NCI-H2107 treated with DMSO at 0.1 percent for 48 hours (cell line): ENCODE measurements around the gene ENO2.
A peak's percentile ranks its signal among the peaks of the same experiment; 100 is the strongest.
"Not testable (repeated sequence)": the region's sequence is repeated elsewhere in the genome, so short reads cannot be mapped to it uniquely, and the experiment has no call there.

Experiments
- DNase-seq: peaks from one replicate; lab custom pipeline; 2025; ENCODE audit not compliant: unreplicated experiment; lab: John Stamatoyannopoulos, UW

The ENO2 gene

DNA sequence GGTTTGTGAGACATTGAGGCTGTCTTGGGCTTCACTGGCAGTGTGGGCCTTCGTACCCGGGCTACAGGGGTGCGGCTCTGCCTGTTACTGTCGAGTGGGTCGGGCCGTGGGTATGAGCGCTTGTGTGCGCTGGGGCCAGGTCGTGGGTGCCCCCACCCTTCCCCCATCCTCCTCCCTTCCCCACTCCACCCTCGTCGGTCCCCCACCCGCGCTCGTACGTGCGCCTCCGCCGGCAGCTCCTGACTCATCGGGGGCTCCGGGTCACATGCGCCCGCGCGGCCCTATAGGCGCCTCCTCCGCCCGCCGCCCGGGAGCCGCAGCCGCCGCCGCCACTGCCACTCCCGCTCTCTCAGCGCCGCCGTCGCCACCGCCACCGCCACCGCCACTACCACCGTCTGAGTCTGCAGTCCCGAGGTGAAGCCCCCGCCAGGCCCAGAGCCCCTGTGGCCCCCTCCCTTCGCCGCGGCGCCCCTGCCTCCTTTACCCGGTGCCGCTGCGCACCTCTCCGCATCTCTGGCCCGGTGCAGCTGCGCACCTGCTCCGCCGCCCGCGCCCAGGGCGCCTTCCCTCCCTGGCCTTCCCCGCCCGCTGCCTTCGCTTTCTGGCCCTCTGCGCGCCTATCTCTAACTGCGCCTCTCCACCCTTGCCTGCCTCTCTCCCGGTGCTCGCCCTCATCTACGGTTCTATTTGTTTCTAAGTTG lies at the start of gene ENO2:
ENO2 (plus strand) TSS at position 335 of the 701 bp plus-strand sequence. CDS start 1,253 bp downstream, outside the sequence.
- peak; percentile 44 for DNase-seq

DNA sequence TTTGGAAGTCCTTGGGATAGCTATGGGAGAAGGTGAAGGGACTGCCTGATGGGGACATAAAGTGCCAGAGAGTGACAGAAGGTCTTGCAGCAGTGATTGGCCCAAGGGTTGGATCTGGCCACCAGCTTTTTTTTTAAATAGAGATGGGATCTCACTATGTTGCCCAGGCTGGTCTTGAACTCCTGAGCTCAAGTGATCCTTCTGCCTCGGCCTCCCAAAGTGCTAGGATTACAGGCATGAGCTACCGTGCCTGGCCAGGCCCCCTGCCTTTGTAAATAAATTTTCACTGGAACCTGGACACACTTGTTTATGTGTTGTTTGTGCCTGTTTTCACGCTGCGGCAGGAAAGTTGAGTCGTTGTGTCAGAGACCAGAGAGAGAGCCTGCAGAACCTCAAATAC lies 49.1 kb upstream of the ENO2 start:
- DNase-seq = not testable (repeated sequence)

DNA sequence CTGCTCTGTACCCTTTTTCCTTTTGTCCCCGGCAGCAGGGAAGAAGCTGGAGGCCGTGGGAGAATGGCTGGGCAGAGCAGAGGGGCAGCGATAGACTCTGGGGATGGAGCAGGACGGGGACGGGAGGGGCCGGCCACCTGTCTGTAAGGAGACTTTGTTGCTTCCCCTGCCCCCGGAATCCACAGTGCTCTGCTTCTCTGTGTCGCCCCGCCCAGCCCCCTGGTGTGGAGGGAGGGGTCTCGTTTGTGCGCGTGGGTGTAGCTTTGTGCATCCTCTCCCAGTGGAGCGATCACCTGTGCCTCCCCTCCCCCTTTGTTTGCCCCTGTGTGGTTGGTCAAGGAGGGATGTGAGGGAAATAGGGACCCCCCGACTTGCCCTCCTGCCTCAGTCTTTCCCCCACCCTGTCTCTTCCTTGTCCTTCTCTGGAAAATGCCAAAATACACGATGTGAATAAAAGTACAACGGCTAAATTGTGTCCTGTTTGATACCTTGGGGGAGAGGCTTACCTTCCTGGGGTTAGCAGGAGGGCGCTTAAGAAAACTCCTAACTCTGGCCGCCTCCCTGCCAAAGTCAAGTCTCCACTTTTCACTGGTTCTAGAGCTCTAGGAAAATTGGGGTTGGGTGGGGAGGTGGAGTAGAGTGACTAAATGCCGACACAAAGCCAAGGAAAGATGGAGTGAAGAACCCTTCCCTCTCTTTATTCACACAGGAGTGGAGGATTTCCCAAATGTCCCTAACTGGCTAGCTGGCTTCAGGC lies 48.0 kb upstream of the ENO2 start:
- no peak for DNase-seq

DNA sequence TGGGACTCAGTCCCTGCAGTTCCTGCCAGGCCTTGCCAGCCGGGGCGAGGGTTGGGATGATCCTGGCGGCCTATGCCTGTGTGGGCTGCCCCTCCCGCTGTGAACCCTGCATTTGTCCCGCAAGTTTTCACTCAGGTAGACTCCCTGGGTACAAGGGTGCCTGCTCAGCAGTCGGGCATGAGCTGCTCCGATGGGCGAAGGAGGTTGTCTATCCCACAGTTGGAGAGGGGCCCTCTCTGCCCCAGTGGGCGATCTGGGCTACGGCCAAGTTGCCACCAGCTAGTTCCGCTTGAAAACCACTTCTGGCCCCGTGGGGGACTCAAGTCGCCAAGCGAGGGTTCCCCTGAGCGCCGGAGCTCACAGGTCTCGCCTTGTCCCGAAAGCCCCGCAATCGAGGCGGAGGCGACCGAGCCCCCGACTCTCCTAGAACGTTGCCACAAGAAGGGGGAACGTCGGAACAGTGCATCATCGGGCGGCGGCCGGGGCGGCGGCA lies 47.4 kb upstream of the ENO2 start:
- no peak for DNase-seq

DNA sequence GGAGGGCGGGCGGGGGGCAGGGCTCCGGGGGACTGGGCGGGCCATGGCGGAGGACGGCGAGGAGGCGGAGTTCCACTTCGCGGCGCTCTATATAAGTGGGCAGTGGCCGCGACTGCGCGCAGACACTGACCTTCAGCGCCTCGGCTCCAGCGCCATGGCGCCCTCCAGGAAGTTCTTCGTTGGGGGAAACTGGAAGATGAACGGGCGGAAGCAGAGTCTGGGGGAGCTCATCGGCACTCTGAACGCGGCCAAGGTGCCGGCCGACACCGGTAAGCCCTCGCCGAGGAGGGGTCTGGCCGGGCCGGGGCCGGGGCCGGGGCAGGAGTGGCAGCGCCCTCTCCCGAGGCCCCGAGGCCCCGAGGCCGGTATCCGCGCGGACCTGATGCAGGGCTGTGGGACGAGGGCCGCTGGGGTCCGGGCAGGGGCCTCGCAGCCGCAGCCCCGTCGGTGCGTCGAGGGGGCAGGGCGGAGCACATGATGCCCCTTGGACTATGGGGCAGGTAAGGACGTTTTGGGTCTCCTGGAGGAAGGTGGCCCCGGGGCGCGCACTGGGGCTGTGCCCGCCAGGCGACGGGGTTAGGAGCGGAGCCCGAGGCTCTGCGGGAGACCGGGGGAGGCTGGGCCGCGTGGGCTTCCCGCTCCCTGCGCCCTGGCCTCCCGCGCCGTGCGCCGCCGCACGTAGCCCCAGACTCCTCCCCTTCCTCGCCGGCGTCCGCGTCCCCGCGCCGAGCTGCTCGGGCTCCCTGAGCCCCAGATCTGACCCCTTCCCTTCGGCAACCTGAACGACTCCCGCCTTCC lies 46.8 kb upstream of the ENO2 start, which contains the start of gene TPI1:
TPI1 (plus strand) TSS at position 119 of the 798 bp plus-strand sequence; CDS start at position 155, 36 bp downstream.
- DNase-seq = peak; percentile 64

DNA sequence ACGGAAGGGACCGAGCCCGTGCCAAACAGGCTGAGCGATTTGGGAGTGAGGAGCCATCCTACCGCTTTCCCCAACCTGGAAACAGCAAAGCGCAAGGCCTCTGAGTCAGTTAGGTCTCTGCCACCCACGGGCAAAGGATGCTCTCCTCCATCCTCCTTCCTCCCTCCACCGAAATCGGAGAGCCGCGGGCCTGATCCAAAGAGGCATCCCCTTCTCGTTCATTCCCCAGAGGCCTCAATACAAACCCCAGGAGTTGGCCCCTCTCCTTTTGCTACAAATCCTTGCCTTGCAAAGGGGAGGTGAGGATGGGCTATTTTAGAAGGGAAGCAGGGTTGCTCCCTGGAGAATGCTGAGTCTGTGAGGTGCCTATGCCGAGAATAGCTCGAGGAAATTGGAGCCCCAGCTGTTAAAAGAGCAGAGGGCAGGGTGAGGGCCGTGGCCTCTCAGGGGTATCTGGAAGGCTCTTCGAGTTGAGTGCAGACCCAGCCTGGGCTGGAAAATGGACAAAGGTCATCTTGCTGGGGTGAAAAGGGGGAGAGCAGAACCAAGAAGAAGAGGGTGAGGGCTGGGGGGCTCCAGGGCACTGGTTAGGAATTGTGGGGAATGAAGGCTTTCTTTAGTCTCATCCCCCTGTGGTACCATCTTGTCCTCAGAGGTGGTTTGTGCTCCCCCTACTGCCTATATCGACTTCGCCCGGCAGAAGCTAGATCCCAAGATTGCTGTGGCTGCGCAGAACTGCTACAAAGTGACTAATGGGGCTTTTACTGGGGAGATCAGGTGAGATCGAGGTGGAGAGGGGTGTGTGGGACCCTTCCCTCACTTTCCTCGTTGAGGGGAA lies 46.0 kb upstream of the ENO2 start:
- DNase-seq = peak; percentile 8

DNA sequence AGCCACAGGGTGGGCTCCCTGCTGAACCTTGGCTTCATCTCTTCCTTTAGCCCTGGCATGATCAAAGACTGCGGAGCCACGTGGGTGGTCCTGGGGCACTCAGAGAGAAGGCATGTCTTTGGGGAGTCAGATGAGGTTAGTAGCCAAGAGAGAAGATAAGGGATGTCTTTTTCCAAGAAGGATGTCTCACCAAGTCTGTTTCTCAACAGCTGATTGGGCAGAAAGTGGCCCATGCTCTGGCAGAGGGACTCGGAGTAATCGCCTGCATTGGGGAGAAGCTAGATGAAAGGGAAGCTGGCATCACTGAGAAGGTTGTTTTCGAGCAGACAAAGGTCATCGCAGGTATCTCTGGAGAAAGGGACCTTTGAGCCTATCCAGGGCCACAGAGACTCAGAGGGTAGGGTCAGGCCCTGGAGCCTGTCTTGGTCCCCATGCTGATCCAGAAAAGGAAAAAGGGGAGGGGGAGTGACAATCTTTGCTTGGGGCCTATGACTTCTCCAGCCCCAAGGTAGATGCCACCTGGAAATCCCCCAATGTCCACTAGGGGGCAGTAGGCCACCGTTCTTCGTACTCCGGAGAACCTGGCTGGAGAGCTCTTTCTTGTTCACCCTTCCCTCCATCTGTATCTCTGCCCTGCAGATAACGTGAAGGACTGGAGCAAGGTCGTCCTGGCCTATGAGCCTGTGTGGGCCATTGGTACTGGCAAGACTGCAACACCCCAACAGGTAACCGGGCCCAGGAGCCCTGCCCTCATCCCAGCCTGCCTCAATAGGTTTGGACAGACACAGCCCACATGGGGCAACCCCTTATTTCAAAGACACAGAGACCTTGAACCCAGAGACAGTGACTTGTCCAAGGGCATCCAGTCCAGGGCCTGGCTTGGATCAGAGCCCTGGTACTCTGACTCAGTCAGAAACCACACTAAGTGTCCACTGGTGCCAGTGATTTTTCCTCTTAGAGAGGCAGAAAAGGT lies 45.0 kb upstream of the ENO2 start:
- peak; percentile 77 for DNase-seq

DNA sequence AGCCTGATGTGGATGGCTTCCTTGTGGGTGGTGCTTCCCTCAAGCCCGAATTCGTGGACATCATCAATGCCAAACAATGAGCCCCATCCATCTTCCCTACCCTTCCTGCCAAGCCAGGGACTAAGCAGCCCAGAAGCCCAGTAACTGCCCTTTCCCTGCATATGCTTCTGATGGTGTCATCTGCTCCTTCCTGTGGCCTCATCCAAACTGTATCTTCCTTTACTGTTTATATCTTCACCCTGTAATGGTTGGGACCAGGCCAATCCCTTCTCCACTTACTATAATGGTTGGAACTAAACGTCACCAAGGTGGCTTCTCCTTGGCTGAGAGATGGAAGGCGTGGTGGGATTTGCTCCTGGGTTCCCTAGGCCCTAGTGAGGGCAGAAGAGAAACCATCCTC lies 44.1 kb upstream of the ENO2 start:
- DNase-seq = not testable (repeated sequence)

DNA sequence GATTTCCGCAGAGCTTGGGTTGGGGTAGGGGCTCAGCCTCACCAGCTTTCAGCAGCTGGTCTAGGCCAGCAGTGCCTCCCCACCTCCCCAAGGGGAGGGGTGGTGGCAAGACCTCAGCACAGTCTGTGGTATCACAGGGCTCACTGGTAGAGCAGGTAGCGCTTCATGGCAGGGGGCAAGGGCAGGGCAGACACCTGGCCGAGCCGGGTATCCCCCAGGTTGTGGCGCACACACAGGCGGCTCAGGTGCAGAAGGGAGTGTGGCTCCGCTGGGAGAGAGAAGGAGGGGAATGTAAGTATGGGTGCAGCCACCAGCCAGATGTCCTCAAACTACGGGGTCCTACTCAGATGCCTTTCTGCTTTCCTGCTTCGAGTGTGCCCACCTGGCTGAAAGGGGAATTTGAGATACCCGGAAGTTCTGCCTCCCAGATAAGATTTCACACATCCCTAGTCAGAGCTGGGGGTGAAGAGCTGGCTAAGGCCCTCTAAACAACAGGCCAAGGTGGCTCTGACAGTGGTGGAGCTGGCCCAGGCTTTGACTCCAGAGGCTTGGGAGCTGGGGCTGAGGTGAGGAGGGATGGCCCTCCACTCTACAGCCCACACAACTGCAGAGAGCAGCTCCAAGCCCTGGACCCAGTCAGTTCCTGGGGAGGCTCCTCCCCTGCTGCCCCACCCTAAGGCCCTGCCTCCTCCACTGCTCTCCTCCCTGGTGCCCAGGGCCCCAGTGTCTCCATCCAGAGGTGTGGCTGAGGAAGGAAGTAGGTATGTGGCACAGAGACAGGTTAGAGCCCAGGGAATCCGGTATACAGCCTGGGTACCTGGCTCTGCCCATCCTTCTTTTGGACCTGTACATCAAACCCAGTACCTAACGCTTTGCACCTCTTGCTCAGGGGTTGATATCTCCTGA lies 43.1 kb upstream of the ENO2 start:
- DNase-seq = peak; percentile 57

DNA sequence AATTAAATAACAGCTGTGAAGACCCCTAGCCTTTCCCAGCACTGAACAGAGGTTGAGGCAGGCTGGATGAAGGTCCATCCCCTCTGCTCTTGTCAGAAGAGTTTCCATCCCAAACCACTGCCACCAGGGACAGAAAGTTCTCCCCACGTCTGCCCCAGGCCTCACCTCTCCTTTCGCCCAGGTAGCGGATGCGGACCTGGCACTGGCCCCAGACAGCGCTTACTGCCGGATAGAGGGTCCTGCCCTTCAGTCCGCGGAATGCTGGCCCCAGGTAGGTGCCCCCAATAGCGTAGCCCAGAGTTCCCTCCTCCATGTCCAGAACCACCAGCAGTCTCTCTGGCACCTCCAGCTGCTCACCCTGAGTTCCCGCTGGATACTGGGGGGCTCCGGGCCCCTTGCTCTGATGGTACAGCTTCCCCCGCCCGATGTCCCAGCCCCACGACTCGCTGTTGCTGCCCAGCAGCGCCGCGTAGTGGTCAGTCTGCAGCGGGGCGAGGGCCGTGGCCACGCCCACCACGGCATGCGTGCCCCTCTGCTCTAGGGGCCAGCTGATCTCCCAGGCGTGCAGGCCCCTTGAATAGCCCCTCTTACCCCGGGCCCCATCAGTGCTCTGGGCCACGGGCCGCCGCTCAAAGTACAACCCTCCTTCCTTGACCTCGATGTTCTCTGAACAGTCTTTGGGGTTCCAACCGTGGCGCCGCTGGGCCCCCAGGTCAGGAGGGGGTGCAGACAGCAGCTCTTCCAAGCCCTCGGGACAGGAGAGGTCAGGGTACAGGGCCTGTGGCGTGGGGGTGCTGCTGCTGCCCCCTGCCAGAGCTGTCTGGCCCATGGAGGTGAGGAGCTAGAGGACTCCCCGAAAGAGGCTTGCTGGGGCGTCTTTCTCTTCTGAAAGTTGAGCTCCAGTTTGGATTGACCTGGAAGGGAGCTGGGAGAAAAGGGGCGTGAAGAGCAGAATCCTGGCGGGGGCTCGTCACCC lies 42.0 kb upstream of the ENO2 start:
- DNase-seq = peak; percentile 36

DNA sequence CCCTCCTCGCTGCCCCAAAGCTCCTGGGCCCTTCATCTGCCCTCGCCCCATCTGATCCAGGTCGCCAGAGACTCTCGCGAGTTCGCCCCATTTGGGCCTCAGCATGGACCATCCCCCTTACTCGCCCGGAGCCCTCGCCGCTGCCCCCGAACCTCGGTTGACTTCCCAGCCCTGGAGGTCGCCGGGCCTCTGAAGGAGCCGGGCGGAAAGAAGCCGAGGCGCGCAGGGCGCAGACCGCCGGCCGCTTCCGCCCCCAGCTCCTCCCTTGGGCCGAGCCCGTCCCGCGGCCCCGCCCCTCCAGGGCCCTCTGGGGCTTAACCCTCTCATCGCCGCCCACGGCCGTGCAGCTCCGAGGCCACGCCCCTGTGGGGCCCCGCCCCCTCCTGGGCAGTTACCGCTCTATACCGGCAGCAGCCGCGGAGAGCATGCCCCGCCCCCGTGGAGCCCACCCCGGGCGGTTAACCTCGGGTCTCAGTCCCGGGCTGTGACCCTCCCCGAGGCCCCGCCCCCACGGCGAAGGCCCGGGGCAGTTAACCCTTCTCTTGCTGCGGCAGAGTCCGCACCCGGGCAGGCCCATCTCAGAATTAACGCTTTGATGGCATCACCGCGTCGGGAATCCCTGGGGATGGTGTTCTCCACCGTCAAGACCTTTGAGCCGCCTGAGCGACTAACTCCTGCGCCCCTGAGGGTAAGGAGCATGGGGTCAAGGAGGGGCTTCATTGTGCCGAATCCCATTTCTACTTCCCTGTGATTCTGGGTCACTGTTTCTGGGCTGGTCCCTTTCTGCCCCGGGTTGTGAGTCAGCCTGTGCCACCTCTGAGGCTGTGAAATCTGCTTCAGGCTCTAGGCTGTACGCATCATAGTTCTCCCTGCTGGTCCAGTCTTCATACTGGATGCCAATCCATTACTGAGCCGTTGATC lies 41.0 kb upstream of the ENO2 start, which contains the start of gene SPSB2:
SPSB2 (minus strand) TSS at position 210 of the 921 bp plus-strand sequence. CDS start 402 bp downstream, outside the sequence.
- DNase-seq = peak; percentile 76

DNA sequence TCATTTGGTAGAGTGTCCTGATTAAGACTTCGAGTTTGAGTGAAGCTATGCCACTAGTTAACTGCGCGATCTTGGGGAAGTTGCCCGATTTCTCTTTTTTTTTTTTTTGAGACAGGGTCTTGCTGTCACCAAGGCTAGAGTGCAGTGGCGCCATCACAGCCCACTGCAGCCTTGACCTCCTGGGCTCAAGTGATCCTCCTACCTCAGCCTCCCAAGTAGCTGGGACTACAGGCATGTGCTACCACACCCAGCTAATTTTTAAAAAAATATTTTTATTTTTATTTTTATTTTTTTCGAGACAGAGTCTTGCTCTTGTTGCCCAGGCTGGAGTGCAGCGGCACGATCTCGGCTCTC lies 40.4 kb upstream of the ENO2 start:
- DNase-seq = not testable (repeated sequence)

DNA sequence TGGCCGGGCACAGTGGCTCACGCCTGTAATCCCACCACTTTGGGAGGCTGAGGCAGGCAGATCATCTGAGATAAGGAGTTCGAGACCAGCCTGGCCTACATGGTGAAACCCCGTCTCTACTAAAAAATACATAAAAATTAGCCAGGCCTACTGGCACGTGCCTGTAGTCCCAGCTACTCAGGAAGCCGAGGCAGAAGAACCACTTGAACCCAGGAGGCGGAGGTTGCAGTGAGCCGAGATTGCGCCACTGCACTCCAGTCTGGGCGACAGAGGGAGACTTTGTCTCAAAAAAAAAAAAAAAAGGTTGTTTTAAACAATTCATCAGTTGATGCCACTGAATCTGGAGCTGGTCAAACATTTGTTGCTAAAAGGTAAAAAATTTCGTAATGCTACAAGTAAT lies 34.6 kb upstream of the ENO2 start:
- DNase-seq = not testable (repeated sequence)

DNA sequence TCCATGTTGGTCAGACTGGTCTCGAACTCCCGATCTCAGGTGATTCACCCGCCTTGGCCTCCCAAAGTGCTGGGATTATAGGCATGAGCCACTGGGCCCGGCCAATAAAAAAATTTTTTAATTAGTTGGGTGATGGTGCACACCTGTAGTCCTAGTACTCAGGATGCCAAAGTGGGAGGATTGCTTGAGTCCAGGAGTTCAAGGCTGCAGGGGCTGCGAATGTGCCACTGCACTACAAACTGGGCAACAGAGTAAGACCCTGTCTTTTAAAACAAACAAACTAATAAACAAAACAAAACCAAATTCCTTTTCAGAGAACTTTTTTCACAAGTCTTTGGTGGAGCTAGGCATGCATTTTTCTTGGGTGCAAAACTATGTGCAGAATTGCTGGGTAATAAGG lies 31.1 kb upstream of the ENO2 start:
- DNase-seq = no peak

DNA sequence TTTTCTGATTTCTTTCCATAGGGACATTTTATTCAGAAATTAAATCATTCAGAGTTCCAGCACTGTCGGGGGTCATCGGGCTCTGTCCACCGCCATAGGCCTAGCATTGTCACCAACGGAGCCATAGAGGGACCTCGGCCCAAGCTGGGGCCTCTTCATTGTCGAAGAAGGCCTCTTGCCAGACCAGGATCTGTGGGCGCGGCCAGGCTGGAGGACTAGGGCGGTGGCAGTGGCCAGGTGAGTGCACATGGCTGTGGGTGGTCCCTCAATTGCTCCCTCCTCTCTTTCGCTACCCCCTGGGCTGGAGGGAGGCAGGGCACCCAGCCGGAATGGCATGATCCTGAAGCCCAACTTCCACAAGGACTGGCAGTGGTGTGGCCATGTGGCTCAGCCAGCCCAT lies 30.7 kb upstream of the ENO2 start:
- DNase-seq = no peak

DNA sequence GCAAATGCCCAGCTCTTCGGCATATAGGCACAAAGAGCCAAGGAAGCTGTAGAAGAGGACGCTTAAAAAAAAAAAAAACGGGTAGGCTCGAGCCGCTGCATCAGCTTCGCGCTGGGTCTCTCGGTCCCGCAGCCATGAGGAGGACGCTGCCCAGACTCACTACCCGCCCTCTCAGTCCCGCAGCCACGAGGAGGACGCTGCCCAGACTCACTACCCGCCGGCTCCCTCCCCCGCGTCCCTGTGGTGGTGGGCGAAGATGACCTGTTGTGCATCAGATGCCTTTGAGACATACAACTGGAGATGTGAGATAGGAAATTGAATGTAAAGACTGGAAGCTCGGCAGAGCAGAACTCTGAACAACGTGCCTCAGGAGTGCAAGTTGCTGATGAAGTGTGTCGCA lies 29.8 kb upstream of the ENO2 start:
- no peak for DNase-seq
